Small intestine (tissue), 7 donors: ENCODE results near the gene MIPEP. TPM values are rescaled to one million over a fixed set of nuclear protein-coding genes. Genes with fewer than 3 reads are reported as not detected.
A peak's percentile ranks its signal among the peaks of the same experiment; 100 is the strongest.
"Not testable (repeated sequence)": the region's sequence is repeated elsewhere in the genome, so short reads cannot be mapped to it uniquely, and the experiment has no call there.

Source experiments
- DNase-seq, 2 donors: peaks; one replicate each; pipeline versions ENCODE4 v3.0.0 to v3.0.0-alpha.2; 2013
- FAIRE-seq: peaks from 2 replicates; lab custom pipeline; 2012; peaks lifted over from hg19 to GRCh38; lab: Jason Lieb, UNC
- H3K27ac ChIP-seq, 3 donors: one replicate each; pipeline ENCODE4 v1.5.1; 2013; ENCODE audit warnings: low read length in 2 of 3, mild to moderate bottlenecking in 2 of 3, control low read depth in 1 of 3, inconsistent platforms in 1 of 3, low read depth in 1 of 3, moderate library complexity in 1 of 3
- H3K27me3 ChIP-seq, 3 donors: one replicate each; pipeline ENCODE4 v1.6.1; 2013; ENCODE audit warnings: low read length in 3 of 3, inconsistent platforms in 1 of 3; ENCODE audit not compliant: control insufficient read depth in 3 of 3, insufficient read depth in 3 of 3
- H3K36me3 ChIP-seq, 3 donors: one replicate each; pipeline ENCODE4 v1.6.1; 2013; ENCODE audit warnings: low read length in 3 of 3, inconsistent platforms in 1 of 3, low read depth in 1 of 3, mild to moderate bottlenecking in 1 of 3, moderate library complexity in 1 of 3; ENCODE audit not compliant: control insufficient read depth in 3 of 3, insufficient read depth in 2 of 3
- H3K4me1 ChIP-seq, 3 donors: one replicate each; pipeline ENCODE4 v1.6.1; 2013; ENCODE audit warnings: low read length in 2 of 3, inconsistent platforms in 1 of 3, low read depth in 1 of 3, mild to moderate bottlenecking in 1 of 3, moderate library complexity in 1 of 3; ENCODE audit not compliant: control insufficient read depth in 3 of 3, insufficient read depth in 2 of 3
- H3K4me3 ChIP-seq, 3 donors: one replicate each; pipeline ENCODE4 v1.5.1; 2013; ENCODE audit warnings: low read length in 3 of 3, control low read depth in 1 of 3, inconsistent platforms in 1 of 3, low read depth in 1 of 3, mild to moderate bottlenecking in 1 of 3, moderate library complexity in 1 of 3
- H3K9me3 ChIP-seq, 2 donors: one replicate each; pipeline ENCODE4 v1.6.1; 2013; ENCODE audit warnings: low read depth in 1 of 2, low read length in 1 of 2; ENCODE audit not compliant: control insufficient read depth in 2 of 2, insufficient read depth in 1 of 2
- WGBS, 3 donors: extraction: QIAGEN DNeasy Blood & Tissue Kit; methylation state at CpG; one replicate each; pipeline ENCODE4 v1.1.7; 2013; 5-methylcytosine and 5-hydroxymethylcytosine counted together
- polyA plus RNA-seq, 4 donors: library from polyadenylated mRNA; stranded (reverse) in 3 of 4; unstranded in 1 of 4; fragments of 200-250 nt in 3 of 4; fragments of 120-200 nt in 1 of 4; gene quantifications; one replicate each; pipeline versions ENCODE4 v1.2.1 to v1.2.3, GENCODE V29; 2013
- donor health status: healthy with polysubstance abuse.
- donor health status: control.
- donor health status: control.
- donor health status: Bipolar disorder and iron deficiency.
- donor health status: healthy.

MIPEP gene
- polyA plus RNA-seq, 4 donors = 10.3 to 19.8 (median 18.8) TPM

DNA sequence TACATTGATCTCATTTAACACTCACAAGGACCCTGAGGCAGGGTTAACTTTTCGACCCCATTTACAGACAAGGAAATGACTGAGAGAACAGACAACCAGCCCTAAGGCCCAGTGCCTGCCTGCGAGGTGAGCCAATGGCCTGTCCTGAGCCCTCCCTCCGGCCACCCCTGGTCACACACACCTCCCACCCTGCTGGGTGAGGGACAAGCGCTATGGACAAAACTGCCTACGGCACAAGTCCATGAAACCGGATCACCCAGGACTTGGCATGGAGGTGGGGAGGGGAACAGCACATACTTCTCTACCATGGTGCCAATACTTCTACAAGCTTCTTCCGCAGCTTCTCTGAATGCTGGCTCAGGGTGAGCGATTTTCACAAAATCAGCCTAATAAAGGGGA lies 7.8 kb downstream of the MIPEP start:
- H3K4me1 ChIP-seq, H3K9me3 ChIP-seq, FAIRE-seq, H3K27ac ChIP-seq, DNase-seq, H3K27me3 ChIP-seq, H3K36me3 ChIP-seq, H3K4me3 ChIP-seq: not testable (repeated sequence)
- 91 to 97% (median 93%) methylated on average over 8 of the region's 8 CpGs for WGBS, 3 donors

DNA sequence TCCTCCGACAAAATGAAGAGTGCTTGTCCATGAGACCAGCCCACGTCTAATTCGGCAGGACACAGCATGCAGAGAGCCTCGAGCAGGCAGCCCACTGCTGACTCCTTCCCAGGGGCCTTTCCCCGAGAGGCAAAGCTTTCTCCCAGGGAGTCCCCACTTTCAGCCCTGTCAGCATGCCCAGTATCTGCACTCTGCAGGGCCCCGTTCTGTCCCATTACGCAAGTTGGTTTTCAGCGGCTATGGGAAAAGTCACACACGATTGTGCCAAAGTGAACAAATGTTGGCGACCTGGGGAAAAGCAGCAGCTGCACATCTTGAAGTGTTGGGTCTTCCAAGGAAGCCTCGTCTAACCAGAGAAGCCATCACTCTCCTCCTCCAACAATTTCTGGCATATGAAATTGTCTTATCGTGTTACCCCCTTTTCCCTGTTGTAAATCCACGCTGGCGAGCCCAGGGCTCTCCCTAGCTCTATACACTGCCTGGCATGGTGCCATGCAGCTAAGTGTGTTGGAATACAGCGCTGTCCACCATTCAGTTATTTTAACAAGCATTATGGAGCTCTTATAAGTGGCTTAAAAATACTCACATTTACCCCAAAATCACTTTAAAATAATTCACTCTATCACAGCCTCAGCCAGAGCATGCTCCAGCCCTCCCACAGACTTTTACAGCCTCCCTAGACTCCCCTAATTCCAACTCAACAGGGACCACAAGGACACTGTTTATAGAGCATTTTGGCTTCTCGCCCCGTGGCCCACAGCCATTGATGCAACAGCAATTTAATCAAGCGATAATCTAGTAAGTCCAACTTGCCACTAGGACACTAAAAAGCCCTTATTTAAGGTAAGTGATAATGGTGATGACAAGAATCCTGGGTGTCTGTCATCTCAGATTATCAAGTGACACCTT lies 8.5 kb downstream of the MIPEP start:
- not testable (repeated sequence) for FAIRE-seq, H3K27me3 ChIP-seq, H3K27ac ChIP-seq, DNase-seq, H3K36me3 ChIP-seq, H3K4me3 ChIP-seq, H3K4me1 ChIP-seq, H3K9me3 ChIP-seq
- 76 to 95% (median 88%) methylated on average over 13 to 16 of the region's 18 CpGs for WGBS, 3 donors

DNA sequence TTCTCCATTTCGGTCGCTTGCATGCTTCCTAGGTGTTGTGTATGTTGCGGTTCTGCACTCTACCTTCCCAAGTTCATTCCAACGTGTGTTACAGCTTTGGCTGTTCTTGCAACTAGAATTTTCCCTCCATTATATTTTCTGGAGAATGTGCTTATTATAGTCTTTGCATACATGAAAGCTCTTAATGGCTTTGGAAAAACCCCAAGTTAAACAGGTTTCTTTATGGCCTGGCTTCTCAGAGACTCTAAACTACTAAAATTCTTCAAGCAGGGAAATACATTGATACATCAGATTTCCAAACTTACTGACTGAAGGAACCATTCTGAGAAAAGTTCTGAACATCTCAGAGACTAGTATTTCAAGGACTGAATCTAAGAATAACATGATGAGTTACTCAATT lies 11.9 kb downstream of the MIPEP start:
- Histone ChIP-seq H3K27ac (no peak overlapping the region), H3K4me1 (no peaks in the 10 kb centered on the region), H3K27me3 (no peaks in the 10 kb centered on the region), H3K4me3 (no peak overlapping the region), H3K36me3 (peaks cover 2 to 11% (median 2%) of the 10 kb centered on the region in 3 donors), H3K9me3 (no peaks in the 10 kb centered on the region)
- no peak for FAIRE-seq
- DNase-seq = no peak
- WGBS, 3 donors = 93 to 95% (median 94%) methylated on average over 4 of the region's 4 CpGs

DNA sequence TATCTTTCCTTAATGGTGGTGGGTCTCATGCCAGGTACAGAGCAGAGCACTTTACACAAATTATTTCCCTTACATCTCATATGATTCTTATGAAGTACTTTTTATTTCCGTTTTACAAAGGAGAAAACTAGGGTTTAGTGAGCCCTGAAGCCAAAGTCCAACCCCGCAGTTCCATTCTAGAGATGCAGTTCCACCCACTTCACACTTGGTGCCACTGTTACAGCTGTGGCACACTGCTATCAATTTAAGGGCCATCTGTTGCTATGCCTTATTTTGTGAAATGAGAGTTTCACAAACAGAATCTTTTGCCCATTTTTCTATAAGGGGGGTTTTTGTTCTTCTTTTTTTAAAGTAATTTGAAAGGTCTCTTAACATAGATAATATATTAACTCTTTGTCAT lies 12.9 kb downstream of the MIPEP start:
- H3K27me3 ChIP-seq = no peaks in the 10 kb centered on the region
- FAIRE-seq = no peak
- WGBS, 3 donors = 12 to 52% (median 31%) methylated on average over 2 of the region's 2 CpGs

DNA sequence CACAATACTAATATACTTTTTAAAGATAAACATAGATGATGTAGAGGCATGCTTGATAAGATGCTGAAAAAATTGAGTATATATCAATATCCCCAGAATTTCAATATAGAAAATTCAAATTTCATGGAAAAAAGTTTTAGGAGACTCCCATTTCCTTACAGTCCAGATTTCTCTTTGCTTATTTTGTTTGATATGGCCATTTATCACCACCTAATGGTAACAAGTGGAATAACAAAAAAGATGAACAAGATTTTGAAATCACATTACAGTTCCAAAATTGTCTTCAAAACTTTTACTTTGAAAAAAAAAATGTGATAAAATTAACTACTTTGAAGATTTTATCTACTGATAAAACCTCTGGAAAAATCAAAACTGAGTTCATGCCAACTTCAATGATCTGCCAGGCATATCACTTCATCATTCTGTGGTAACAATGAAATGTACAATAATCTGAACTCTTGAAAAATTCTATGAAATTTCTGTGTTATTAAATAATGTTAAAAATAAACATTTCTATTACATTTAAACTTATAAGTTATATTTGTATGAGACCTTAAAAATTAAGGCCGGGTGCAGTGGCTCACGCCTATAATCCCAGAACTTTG lies 17.5 kb downstream of the MIPEP start:
- FAIRE-seq (peak; percentile 26), DNase-seq (peak; percentile 23 to 29)
- Histone ChIP-seq H3K27ac (no peak overlapping the region), H3K9me3 (no peaks in the 10 kb centered on the region), H3K27me3 (no peaks in the 10 kb centered on the region), H3K36me3 (peaks cover 0 to 13% (median 0%) of the 10 kb centered on the region in 3 donors), H3K4me3 (no peak overlapping the region), H3K4me1 (no peaks in the 10 kb centered on the region)
- 94 to 96% (median 95%) methylated on average over 2 of the region's 2 CpGs for WGBS, 3 donors

More for the DNA sequence above, 12.9 kb downstream of the MIPEP start:
- H3K4me1 ChIP-seq = no peaks in the 10 kb centered on the region
- no peak overlapping the region for H3K27ac ChIP-seq
- H3K9me3 ChIP-seq = no peaks in the 10 kb centered on the region
- DNase-seq = peak; percentile 44 to 59
- no peak overlapping the region for H3K4me3 ChIP-seq
- peaks cover 0 to 8% (median 2%) of the 10 kb centered on the region in 3 donors for H3K36me3 ChIP-seq

DNA sequence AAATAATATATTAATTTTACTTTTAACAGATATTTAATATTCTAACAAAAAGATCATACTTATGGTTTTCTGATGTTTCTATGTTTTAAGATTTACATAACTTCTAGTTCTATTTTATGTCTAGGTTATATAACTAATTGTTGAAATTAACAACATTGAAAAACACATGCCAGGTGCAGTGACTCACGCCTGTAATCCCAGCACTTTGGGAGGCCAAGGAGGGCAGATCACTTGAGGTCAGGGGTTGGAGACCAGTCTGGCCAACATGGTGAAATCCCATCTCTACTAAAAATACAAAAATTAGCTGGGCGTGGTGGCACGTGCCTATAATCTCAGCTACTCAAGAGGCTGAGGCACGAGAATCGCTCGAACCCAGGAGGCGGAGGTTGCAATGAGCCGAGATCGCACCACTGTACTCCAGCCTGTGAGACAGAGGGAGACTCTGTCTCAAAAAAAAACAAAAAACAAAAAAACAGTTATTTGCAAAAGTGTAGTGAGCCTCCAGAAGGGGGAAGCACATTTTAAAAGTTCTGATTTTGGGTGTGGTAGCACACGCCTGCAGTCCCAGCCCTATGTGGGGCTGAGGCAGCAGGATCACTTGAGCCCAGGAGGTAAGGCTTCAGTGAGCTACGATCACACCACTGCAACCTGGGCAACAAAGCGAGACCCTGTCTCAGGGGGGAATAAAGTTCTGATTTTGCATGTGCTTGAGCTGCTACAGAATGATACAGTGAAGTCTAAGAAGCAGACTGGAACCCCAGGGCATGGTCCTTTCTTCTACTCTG lies 18.7 kb downstream of the MIPEP start:
- Histone ChIP-seq H3K27me3 (no peaks in the 10 kb centered on the region), H3K4me1 (no peaks in the 10 kb centered on the region), H3K27ac (no peak overlapping the region), H3K36me3 (peaks cover 0 to 15% (median 0%) of the 10 kb centered on the region in 3 donors), H3K4me3 (no peak overlapping the region), H3K9me3 (no peaks in the 10 kb centered on the region)
- FAIRE-seq = no peak
- DNase-seq = no peak
- 88 to 93% (median 91%) methylated on average over 12 of the region's 12 CpGs for WGBS, 3 donors

DNA sequence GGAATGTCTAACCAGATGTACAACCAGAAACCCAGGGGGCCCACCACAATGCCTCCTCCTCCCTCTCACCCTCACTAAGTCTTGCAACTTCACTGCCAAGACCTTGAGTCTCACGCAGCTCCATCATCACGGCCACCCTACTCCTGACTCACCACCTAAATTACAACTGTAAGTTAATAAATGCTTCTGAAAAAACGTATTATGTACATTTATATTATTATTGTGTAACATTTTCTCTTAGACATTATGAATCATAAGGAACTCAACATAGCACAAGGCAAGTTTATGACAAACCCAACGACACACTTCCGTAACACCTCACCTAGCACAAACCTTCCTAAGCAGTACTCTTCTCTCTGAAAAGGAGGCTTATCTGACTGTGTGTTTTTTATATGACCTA lies 20.7 kb downstream of the MIPEP start:
- Histone ChIP-seq H3K27me3 (no peaks in the 10 kb centered on the region), H3K27ac (no peak overlapping the region), H3K4me1 (no peaks in the 10 kb centered on the region), H3K9me3 (no peaks in the 10 kb centered on the region), H3K4me3 (no peak overlapping the region), H3K36me3 (peaks cover 0 to 15% (median 0%) of the 10 kb centered on the region in 3 donors)
- 77 to 88% (median 81%) methylated on average over 5 of the region's 5 CpGs for WGBS, 3 donors
- FAIRE-seq (no peak), DNase-seq (no peak)

DNA sequence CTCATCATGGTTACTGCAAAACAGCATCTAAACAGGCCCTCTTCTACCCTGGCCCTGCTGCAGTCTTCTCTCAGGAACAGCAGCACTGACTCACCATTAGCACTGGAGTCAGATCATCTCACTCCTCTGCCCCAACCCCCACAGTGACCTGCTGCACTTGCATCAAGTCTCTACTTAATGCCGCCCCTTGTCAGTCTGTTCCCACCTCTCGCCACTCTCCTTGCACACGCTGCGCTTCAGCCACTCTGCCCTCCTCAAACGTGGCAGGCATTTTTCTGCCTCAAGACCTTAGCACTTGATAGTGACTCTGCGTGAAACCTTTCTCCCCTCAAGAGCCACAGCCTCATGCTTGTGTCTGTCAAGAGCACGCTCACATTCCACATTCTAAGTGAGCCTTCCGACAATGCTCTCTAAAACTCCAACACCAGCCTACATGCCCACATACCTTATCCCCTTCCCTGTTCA lies 22.1 kb downstream of the MIPEP start:
- H3K27me3 ChIP-seq = no peaks in the 10 kb centered on the region
- DNase-seq (no peak), FAIRE-seq (no peak)
- 90 to 96% (median 92%) methylated on average over 8 of the region's 8 CpGs for WGBS, 3 donors
- peaks cover 0 to 12% (median 0%) of the 10 kb centered on the region in 3 donors for H3K36me3 ChIP-seq
- H3K9me3 ChIP-seq = no peaks in the 10 kb centered on the region
- H3K4me3 ChIP-seq = no peak overlapping the region
- no peaks in the 10 kb centered on the region for H3K4me1 ChIP-seq
- no peak overlapping the region for H3K27ac ChIP-seq
